Thoracic aorta (tissue), 2 donors: ENCODE measurements around the gene MAGI1. TPM values are rescaled to one million over a fixed set of nuclear protein-coding genes. Genes with fewer than 3 reads are reported as not detected.

Experiments
- ATAC-seq: fragments of 150-250 bp; one replicate; pipeline ENCODE4 v1.8.0; 2017; ENCODE audit warnings: low read depth; ENCODE audit not compliant: insufficient number of reproducible peaks, low FRiP score
- DNase-seq: peaks from one replicate; pipeline ENCODE4 v3.0.0-alpha.2; 2020; ENCODE audit warnings: low spot score
- H3K27ac ChIP-seq, 2 donors: fragments of 200-600 bp; sonication (generic); 1 replicate in 1 of 2; 2 replicates in 1 of 2; pipeline ENCODE4 v1.5.1; 2016; ENCODE audit warnings: mild to moderate bottlenecking in 2 of 2, moderate library complexity in 2 of 2
- H3K27me3 ChIP-seq: fragments of 200-600 bp; sonication (generic); replicated peaks from 2 replicates; pipeline ENCODE4 v1.6.0; 2016; ENCODE audit warnings: mild to moderate bottlenecking; ENCODE audit not compliant: insufficient read depth
- H3K36me3 ChIP-seq: fragments of 200-600 bp; sonication (generic); one replicate; pipeline ENCODE4 v1.5.1; 2016
- H3K4me1 ChIP-seq, 2 donors: fragments of 200-600 bp; sonication (generic); 1 replicate in 1 of 2; 2 replicates in 1 of 2; pipeline versions ENCODE4 v1.5.1 to v1.6.0; 2016; ENCODE audit warnings: low read depth in 2 of 2, mild to moderate bottlenecking in 1 of 2; ENCODE audit not compliant: control insufficient read depth in 1 of 2
- H3K4me3 ChIP-seq: fragments of 200-600 bp; sonication (generic); 2 replicates; pipeline ENCODE4 v1.5.1; 2016; ENCODE audit warnings: mild to moderate bottlenecking
- H3K9me3 ChIP-seq: fragments of 200-600 bp; sonication (generic); 2 replicates; pipeline ENCODE4 v1.5.1; 2016
- CTCF ChIP-seq: fragments of 200-600 bp; sonication (generic); IDR thresholded peaks from one replicate; pipeline ENCODE4 v1.5.1; 2019; ENCODE audit warnings: antibody characterized with exemption
- total RNA-seq, 2 donors: library from RNA; depleted of rRNA; stranded (reverse); fragments of >200 nt; gene quantifications; one replicate each; pipeline versions ENCODE4 v1.1.0 to v1.2.3, GENCODE V29; 2016

The MAGI1 gene
- total RNA-seq, 2 donors from 2014 or later = 48.2 to 88.5 TPM

GRCh38 chr3:65596571-65597225 lies 442.0 kb downstream of the MAGI1 start:
- Histone ChIP-seq H3K4me1 (peaks cover 3 to 18% of the 10 kb centered on the region in 2 donors), H3K27me3 (no peaks in the 10 kb centered on the region), H3K4me3 (peak overlapping the region; percentile 68), H3K27ac (no peak overlapping the region), H3K36me3 (no peaks in the 10 kb centered on the region), H3K9me3 (no peaks in the 10 kb centered on the region)
- DNase-seq = no peak
- no peak for ATAC-seq
- TF ChIP-seq CTCF = no peak

GRCh38 chr3:65596029-65596300 lies 442.8 kb downstream of the MAGI1 start:
- Histone ChIP-seq H3K36me3 (no peaks in the 10 kb centered on the region), H3K4me1 (peaks cover 3 to 18% of the 10 kb centered on the region in 2 donors), H3K27ac (no peak overlapping the region), H3K4me3 (no peak overlapping the region), H3K27me3 (no peaks in the 10 kb centered on the region), H3K9me3 (no peaks in the 10 kb centered on the region)
- ATAC-seq (no peak), DNase-seq (no peak)
- no peak for TF ChIP-seq CTCF

- no peak for TF ChIP-seq CTCF
- Histone ChIP-seq H3K4me3 (no peak overlapping the region), H3K4me1 (peaks cover 3 to 18% of the 10 kb centered on the region in 2 donors), H3K27ac (no peak overlapping the region), H3K27me3 (no peaks in the 10 kb centered on the region), H3K36me3 (no peaks in the 10 kb centered on the region), H3K9me3 (no peaks in the 10 kb centered on the region)
- ATAC-seq = no peak
- DNase-seq = no peak
Measured at GRCh38 chr3:65595222-65596028, 443.3 kb downstream of the MAGI1 start.

GRCh38 chr3:65593780-65594752 lies 444.7 kb downstream of the MAGI1 start:
- Histone ChIP-seq H3K9me3 (no peaks in the 10 kb centered on the region), H3K27me3 (no peaks in the 10 kb centered on the region), H3K4me1 (peaks cover 3 to 18% of the 10 kb centered on the region in 2 donors), H3K4me3 (no peak overlapping the region), H3K36me3 (no peaks in the 10 kb centered on the region), H3K27ac (no peak overlapping the region)
- DNase-seq (no peak), ATAC-seq (no peak)
- TF ChIP-seq CTCF = no peak

- Histone ChIP-seq H3K36me3 (no peaks in the 10 kb centered on the region), H3K27me3 (no peaks in the 10 kb centered on the region), H3K4me3 (no peak overlapping the region), H3K27ac (no peak overlapping the region), H3K9me3 (no peaks in the 10 kb centered on the region), H3K4me1 (peaks cover 0 to 1% of the 10 kb centered on the region in 2 donors)
- ATAC-seq (no peak), DNase-seq (no peak)
- no peak for TF ChIP-seq CTCF
Measured at GRCh38 chr3:65591313-65591712, 447.4 kb downstream of the MAGI1 start.
